K562 (cell line): ENCODE measurements around the gene KLF18. TPM values are rescaled to one million over a fixed set of nuclear protein-coding genes. Genes with fewer than 3 reads are reported as not detected.

ENCODE experiments used
- ARID1B ChIP-seq: fragments of 450-650 bp; IDR thresholded peaks from 2 replicates; pipeline ENCODE4 v1.6.1; 2016; ENCODE audit warnings: antibody characterized with exemption, mild to moderate bottlenecking, inconsistent platforms
- ATF3 ChIP-seq, 2 experiments: fragments of 450-650 bp in 1 of 2; sonication (generic) in 1 of 2; formaldehyde crosslinking in 1 of 2; IDR thresholded peaks in 1 of 2; conservative IDR thresholded peaks in 1 of 2; 2 replicates each; pipeline versions ENCODE4 v1.6.1 to v1.8.1; 2016 to 2023; ENCODE audit warnings: mild to moderate bottlenecking in 2 of 2, moderate library complexity in 2 of 2, inconsistent platforms in 1 of 2, missing genetic modification reagents in 1 of 2
- CBFA2T3 ChIP-seq: fragments of 450-650 bp; IDR thresholded peaks from 2 replicates; pipeline ENCODE4 v1.6.1; 2017
- CGGBP1 ChIP-seq: fragments of 250-450 bp; sonication (Bioruptor Pico); IDR thresholded peaks from 2 replicates; pipeline ENCODE4 v1.9.0; 2021; ENCODE audit warnings: mild to moderate bottlenecking
- DPF2 ChIP-seq: fragments of 450-650 bp; IDR thresholded peaks from 2 replicates; pipeline ENCODE4 v1.6.1; 2016
- GATA2 ChIP-seq: sonication (generic); formaldehyde crosslinking; IDR thresholded peaks from 2 replicates; pipeline ENCODE4 v1.4.0; 2020; ENCODE audit warnings: mild to moderate bottlenecking, missing genetic modification reagents
- GATAD2B ChIP-seq: fragments of 450-650 bp; IDR thresholded peaks from 2 replicates; pipeline ENCODE4 v1.6.1; 2017; ENCODE audit warnings: mild to moderate bottlenecking, borderline replicate concordance
- NFE2L1 ChIP-seq: fragments of 450-650 bp; IDR thresholded peaks from 2 replicates; pipeline ENCODE4 v1.6.1; 2016; ENCODE audit warnings: missing genetic modification characterization, low read depth, mild to moderate bottlenecking, missing compliant biosample characterization, moderate library complexity, borderline replicate concordance
- TAL1 ChIP-seq: fragments of 450-650 bp; IDR thresholded peaks from 2 replicates; pipeline ENCODE4 v1.6.1; 2016; ENCODE audit warnings: mild to moderate bottlenecking
- TCFL5 ChIP-seq: fragments of 250-450 bp; sonication (Bioruptor Pico); conservative IDR thresholded peaks from 2 replicates; pipeline ENCODE4 v1.6.1; 2021; ENCODE audit warnings: mild to moderate bottlenecking, moderate library complexity, matching md5 sums
- THRB ChIP-seq: fragments of 450-650 bp; formaldehyde crosslinking; conservative IDR thresholded peaks from 2 replicates; pipeline ENCODE4 v1.4.0; 2022; ENCODE audit warnings: mild to moderate bottlenecking, missing genetic modification characterization
- ZNF655 ChIP-seq: fragments of 250-450 bp; sonication (Bioruptor Pico); IDR thresholded peaks from 2 replicates; pipeline ENCODE4 v1.5.0; 2021
- polyA plus RNA-seq, 8 experiments: library from polyadenylated mRNA; depleted of rRNA in 4 of 8; stranded (reverse) in 5 of 8; unstranded in 3 of 8; fragments of >200 nt; fragmentation: Nextera tagmentation in 2 of 8; fragmentation: Illumina TruSeq in 1 of 8; extraction: Ambion mirVana in 2 of 8; extraction: Trizol in 1 of 8; gene quantifications; 2 replicates each; pipeline versions ENCODE4 v1.2.1 to v1.2.3, GENCODE V29; 2011 to 2014; ENCODE audit warnings: inconsistent platforms in 1 of 8, missing spikeins in 1 of 8
- total RNA-seq, 7 experiments: library from RNA; depleted of rRNA in 6 of 7; stranded (reverse); fragments of >200 nt in 6 of 7; fragmentation: Illumina TruSeq in 2 of 7; extraction: Trizol in 2 of 7; gene quantifications; 2 replicates each; pipeline versions ENCODE4 v1.2.1 to v1.2.3, GENCODE V29; 2011 to 2021; ENCODE audit warnings: low replicate concordance in 1 of 7

KLF18 gene
- total and polyA plus RNA-seq, 9 of the 15 experiments (the other 6 are each of a cell fraction or from before 2014, with no cell fraction given), result not detected

GRCh38 chr1:44134071-44134920, 7.1 kb downstream of the KLF18 start (continued):
- TF ChIP-seq CBFA2T3 (peak; percentile 68), DPF2 (0 out of 2 replicates have a peak, but pooled peaks have one; percentile 17), GATAD2B (no peak), TAL1 (peak; percentile 52; the same call in 1 of the 2 replicates), NFE2L1 (tag) (no peak), TCFL5 (no peak), ZNF655 (CRISPR knock-in tag) (no peak), ARID1B (peak; percentile 72), CGGBP1 (CRISPR knock-in tag) (no peak), GATA2 (CRISPR knock-in tag) (0 out of 2 replicates have a peak, but pooled peaks have one; percentile 16), THRB (0 out of 2 replicates have a peak, but pooled peaks have one; percentile 6), ATF3 (IDR thresholded peaks at IDR 0.05) (no peak), ATF3 (CRISPR knock-in tag; conservative IDR thresholded peaks at IDR 0.05) (no peak)
